GM21529 (cell line): ENCODE results near the gene IGF1R.

Experiments
- ATAC-seq: cut with Tn5 transposase; IDR thresholded peaks from one replicate; pipeline ENCODE4 v1.9.1; 2021; ENCODE audit not compliant: unreplicated experiment

IGF1R gene

DNA sequence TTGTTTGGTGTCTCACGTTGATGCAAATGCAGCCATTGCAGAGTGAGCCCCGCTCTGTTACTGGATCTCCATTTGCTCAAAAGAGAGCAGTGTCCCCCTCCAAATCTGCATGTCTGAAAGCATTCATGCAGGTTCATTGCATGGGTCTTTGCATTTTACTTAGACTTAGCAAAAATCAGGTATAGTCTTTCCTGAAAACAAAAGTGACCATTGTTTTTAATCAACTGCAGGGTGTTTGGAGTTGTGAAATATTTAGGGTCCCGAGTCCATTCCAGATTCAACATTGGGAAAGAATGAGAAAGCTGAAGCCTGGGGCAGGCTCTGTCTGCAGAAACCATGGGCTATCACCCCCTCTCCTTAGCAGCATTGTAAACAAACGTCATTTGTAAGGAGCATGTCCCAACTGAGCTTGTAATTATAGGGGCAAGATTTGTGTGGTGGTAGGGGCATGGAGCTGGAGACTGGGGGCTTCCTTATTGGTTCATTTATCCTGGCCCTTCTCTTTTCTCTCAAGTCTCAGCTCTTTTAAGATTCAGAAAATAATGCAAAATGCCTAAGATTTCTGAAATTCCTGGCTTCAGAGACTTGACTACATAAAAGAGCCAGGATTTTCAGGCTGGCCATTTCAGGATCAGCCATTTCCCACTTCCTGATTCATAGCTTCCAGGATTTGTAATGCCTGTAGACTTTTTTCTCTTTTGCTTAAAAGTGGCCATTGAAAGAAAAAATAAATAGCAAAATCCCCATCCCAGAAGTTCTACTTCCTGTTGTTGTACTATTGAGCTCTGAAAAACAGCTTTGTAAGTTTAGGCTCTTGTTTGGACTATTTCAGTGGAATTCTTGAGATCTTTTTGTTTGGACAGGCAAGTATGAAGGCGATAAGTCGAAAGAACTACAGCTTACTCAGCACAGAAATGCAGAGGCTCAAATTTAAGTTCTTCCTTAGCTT lies 23.0 kb downstream of the IGF1R start:
- no peak for ATAC-seq

DNA sequence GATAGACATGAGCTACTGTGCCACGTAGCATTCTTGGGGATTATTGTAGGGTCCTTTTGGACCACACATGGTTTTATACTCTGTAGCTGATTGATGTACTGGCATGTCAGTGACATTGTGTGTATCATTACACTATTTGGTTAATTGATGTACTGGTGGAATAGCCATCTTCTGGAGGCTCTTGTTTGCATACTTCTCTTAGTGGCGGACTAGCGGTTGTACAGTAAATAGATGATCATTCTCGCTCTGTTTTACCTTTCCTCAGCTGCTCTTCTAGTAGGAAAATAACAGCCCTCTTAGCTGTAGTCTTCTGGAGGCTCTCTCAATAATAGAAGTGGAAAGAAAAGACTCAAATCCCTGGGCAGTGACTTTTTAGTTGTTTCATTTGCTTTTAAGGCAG lies 24.8 kb downstream of the IGF1R start:
- ATAC-seq, result no peak

DNA sequence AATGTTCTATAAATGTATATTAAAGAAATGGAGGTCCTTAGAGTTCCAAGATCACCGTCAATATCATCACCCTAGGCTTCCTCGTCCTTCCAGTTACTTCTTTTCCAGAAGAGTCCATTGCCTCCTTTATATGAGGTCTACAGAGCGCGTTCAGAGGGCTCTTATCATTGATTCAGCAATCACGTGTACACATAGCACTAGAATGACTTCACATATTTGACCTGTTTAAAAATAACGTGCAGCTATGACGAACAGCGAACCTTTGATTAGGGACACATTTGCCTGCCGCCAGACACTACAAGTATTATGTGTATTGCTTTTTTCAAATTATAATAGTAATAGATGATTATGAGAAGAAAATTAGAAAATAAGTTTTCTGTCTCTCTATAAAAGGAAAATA lies 26.0 kb downstream of the IGF1R start:
- ATAC-seq, result no peak

DNA sequence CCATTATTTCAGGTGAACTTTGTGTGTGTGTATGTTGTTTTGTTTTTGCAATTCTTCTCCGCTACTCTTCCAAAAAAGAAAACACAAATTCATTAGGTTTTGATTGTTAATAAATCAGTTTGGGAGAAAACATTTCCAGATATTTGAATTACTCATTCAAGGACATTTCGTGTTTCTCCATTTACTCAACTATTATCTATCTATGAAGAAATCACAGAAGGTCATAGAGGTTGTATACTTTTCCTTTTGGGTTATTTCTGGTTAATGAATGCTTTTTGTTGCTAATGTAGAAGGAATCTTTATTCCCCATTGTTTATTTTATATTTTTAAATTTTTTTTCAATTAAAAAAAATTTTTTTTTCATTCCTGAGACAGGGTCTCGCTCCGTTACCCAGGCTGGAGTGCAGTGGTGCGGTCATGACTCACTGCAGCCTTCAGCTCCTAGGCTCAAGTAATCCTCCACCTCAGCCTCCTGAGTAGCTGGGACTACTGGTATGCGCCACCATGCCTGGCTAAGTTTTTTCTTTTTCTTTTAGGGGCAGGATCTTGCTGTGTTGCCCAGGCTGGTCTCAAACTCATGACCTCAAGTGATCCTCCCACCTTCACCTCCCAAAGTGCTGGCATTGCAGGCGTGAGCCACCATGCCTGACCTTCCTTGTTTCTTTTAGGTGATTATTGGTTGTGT lies 28.4 kb downstream of the IGF1R start:
- no peak for ATAC-seq

DNA sequence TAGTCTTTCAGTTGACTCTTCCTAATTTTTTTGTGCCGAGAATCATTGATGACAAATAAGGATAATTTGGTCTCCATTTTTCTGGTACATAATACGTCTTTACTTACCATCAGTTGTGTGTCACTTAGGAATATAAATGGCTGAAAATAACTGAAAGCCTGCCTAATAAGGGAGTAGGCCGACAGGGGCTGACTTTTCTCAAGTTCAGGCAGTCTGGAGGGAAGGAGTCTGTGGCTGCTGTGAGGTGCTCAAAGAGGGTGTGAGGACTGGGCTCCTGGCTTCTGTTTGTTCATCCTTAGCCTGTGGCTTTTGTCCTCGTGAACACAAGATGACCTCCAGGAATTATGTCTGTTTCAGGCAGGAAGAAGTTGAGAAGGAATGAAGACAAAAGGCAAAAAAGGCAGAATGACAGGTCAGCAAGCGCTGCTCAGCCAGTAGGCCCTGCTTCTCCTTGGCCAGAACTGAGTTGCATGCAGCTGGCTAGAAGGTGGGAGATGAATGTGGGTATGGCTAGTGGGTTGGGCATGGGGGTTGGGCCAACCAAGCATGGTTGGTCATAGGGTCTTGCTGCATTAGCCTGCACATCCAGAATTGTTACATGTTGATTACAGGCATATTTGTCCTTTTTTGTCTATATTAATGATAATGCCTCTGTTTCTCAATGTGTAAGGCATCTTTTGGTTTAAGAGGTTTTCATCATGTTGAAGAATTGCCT lies 29.2 kb downstream of the IGF1R start:
- ATAC-seq, result no peak

DNA sequence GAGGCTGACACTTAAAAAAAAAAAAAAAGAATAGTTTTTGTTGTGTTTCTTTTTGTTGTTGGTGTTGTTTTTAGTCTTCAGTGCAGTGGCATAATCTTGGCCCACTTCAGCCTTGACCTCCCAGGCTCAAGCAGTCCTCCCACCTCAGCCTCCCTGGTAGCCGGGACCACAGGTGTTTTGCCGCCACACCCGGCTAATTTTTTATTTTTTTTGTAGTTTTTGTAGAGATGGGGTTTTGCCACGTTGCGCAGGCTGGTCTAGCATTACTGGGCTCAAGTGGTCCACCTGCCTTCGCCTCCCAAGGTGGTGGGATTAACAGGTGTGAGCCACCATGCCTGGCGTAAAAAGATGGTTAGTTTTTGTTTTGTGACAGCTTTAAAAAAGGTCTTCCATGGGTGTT lies 30.1 kb downstream of the IGF1R start:
- ATAC-seq, result no peak

DNA sequence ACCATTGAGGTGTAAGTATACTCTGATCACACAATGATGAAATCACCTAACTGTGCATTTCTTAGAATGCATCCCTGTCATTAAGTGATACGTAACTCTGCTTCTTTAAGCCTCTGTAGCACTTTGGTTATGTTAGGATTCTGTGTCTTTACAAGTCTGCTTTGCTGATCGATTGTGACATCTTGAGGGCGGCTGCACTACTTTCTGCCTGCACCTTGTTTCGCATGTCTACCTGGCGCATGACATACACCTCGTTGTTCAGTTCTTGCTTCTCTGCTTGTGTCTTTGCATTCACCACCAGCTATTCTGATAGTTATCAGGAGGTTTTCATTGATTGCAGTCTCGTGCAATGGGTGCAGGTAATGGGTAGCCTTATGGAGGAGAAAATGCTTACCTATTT lies 32.7 kb downstream of the IGF1R start:
- ATAC-seq, result no peak

DNA sequence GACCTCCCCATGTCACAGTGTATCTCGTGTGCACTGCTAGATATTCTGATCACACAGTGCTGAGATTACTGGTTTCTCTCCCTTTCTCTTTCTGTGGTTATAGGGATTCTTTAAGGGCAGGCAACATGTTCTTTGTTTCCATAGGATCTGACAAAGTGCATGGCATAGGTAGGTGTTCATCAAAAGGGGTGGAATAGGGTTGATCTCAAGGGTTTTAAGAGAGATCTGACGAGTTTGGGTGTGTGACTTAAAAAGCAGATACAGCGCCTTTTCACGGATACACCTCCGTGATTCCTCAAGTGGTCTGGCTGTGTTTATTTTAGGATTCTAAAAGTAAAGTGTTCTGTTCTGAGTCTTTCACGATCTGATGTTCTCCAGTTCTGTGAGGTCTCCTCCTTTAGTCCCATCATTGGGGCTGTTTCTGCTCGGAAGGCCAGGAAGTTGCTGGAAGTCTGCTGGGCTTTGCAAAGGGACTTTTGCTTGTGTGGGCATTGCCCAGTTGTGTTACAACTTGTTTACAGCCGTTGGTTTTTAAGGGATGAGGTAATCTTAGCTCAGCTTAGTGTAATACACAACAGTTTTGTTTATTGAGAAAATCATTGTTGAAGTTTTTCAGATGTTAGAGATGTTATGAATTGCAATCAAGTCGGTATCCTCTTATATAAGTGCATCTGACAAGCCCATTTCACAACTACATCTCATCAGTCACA lies 34.8 kb downstream of the IGF1R start:
- ATAC-seq, result no peak

DNA sequence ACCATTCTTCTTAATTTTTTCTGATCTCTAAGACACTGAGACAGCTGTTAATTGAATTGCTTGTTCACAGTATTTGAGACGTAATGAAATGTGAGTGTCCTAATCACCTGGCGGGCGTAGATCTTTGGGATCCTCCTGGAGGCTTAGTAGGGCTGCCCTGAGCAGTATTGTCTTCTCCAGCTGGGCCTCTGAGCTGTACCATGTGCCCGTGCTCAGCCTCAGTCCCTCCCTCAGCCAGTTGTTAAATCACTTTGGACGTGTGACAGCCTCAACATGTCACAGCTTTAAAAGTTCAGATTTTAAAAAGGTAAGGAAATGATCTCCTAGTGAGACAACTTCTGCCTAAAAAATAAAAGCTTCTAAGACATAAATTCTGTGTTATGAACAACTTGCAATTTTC lies 35.5 kb downstream of the IGF1R start:
- no peak for ATAC-seq

DNA sequence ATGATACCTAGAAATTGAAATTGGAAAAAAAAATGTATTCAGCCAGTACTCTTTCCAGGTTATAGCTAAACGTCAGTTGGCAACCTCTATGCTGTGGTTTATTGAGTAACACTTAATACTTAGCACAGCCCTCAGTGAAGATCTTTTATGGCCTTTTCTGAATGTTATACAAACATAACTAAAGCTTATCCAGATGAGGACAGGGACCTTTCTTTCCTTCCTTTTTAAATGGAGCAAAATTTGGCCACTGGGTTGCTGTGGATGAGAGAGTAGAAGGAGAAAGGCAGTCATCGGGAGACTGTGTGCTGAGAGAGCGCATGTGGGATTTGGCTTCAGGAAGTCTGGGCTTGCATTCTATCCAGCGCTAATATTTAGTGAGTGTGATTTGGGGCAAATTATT lies 36.1 kb downstream of the IGF1R start:
- ATAC-seq, result no peak

DNA sequence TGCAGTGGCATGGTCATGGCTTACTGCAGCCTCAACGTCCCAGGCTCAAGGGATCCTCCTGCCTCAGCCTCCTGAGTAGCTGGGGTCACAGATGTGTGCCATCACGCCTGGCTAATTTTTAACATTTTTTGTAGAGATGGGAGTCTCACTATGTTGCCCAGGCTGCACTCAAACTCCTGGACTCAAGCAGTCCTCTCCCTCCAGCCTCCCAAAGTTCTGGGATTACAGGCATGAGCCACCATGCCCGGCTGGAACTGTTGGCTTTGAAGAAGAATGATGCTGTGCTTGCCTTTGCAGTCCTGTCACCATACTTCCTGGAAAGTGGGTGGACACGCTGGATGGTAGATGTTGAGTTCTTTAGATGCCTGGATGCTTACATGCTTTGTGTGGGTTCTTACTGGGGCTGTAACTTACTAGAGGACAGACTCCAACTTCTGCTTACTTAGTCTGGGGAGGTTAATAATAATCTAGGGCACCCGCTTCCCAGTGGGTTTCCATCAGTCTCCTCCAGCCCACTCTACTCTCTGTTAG lies 36.7 kb downstream of the IGF1R start:
- ATAC-seq, result no peak

DNA sequence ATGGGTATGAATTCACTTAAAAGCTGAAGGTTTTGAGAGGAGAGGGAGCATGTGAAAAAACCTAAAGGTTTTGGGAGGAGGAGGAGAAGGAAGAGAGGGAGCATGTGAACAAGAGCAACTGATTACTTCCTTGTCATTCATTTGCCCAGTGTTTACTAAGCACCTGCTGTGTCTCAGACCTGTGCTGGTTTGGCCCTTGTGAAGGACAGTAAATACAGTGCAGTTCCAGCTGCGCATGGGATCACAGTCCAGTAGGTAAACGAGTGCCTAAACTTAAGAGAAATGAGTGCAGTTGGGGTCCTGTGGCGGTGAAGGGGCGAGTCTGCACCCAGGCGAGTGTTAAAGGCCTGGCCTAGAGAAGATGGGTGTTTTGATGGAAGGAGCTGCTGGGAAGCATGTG lies 38.6 kb downstream of the IGF1R start:
- no peak for ATAC-seq

DNA sequence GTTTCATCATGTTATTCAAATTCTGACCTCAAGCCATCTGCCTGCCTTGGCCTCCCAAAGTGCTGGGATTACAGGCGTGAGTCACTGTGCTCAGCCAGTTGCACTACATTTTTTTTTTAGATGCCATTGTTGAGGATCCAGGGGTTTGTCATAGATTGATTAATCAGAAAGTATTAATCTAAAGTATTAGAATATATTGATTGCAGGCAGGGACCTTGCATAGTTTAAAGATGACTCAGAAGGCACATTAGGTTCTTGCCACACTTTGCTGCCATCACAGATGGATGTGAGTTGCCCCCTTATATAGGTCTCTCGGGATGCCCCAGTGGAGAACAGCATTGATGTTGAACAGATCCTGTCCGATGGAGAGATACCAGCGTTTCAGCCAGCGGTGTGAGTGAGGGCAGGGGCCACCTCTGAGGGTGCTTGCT lies 41.1 kb downstream of the IGF1R start:
- no peak for ATAC-seq

DNA sequence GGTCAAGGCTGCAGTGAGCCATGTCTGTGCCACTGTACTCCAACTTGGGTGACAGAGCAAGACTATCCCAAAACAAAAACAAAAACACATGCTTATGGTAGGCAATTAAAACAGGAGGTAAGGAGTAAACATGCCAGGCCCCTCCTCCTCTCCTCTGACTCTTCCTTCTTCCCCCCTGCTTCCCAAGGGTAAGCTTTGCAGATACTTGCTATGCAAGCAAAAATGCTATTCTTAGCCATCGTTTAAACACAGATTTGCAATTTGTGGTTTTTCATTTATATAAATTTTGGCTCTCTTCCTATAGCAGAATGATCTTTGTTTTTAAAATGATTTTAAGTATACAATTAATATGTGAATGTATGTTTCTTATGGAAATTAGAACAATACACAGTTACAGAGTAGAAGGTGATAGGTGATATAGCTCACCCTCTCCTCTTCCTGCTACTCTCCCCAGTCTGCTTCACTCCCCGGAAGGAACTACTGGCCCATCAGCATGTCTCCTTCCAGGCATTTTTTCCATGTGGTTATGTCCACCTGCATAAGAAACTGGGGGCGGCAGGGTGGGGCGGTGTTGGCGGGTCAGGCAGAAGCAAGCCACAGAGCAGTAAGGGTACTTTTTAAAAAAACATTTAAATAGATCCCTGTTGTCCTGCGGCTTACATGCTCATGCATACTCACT lies 42.1 kb downstream of the IGF1R start:
- ATAC-seq, result no peak

DNA sequence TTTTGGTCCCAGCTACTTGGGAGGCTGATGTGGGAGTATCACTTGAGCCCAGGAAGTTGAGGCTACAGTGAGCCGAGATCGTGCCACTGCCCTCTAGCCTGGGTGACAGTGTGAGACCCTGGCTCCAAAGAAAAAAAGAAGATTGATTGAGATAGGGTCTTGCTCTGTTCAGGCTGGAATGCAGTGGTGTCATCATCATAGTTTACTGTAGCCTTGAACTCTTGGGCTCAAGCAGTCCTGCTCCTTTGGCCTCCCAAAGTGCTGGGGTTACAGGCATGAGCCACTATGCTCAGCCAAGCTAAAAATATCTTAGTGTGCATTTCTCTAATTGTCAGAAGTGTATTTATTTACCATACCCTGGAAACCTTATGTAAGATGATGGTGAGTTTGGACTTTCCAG lies 43.9 kb downstream of the IGF1R start:
- no peak for ATAC-seq

DNA sequence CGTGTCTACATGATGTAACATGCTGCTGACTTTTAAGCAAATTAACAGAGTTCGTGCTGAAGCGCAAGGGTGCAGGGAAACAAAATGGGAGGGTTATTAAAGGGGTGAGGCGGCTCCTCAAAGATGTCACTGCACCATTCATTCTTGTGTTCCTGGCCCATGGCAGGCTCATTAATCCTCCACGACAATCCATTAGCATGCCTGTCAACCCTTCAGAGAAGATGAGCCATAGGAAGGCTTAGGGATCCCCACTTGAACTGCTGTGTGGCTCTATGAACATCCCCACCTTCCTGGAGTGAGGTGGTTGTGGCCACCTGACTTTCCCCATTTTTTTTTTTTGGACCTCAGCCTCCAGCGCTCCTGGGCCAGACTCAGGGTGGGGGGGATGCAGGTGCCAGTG lies 45.8 kb downstream of the IGF1R start:
- ATAC-seq, result no peak

DNA sequence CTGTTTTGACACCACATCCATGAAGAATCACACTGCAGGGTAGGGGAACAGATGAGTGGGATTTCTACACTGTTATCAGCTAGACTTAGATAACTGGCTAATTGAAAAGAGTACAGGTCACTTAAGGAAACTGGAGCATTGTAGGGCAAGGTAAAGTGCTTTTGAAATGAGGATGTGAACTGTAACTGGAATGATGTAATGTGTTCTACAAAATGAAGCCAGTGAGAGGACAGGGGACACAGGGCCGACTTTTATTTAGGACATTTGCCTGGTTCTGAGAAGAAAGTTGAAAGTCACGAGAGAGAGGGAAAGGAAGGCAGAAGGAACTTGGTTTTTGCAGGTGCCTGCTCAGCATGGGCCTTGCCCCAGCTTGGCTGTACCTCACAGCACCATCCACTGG lies 50.5 kb downstream of the IGF1R start:
- ATAC-seq, result no peak

DNA sequence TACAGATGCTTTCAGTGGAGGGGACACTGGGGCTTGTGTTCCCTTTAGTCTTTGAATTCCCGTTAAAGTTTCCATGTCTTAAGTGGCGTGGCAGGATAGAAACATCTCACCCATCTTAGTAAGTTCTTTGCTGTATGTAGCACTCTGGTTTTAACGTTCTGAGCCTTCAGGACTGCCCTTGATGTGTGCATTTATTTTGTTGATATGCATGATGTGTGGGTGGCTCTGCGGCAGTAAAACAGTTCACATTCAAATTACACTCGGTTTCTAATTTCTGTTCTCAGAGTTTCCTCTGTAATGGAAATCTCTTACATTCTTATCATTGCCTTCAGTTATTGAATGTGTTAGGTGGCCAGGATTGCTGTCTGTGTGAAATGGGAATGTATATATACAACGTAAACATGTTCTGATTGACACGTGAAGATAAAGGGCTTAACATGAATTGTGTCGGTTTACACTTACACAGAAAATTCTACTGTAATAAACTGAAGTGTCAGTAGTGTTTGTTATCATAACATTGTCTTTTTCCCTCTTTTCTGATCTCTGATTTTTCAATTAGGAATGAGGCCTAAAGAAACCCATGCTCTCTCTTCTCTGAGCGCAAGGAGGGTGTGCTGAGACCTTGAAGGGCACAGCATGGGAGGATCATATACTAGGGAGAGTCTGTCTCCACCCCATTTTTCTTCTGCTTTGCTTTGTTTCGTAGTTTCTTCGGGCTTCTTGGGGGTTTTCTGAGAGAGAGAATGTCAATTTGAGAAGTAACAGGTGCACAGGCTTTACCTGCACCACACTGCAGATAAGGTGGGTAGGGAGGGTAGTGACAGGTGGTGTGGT lies 51.5 kb downstream of the IGF1R start:
- ATAC-seq, result no peak

DNA sequence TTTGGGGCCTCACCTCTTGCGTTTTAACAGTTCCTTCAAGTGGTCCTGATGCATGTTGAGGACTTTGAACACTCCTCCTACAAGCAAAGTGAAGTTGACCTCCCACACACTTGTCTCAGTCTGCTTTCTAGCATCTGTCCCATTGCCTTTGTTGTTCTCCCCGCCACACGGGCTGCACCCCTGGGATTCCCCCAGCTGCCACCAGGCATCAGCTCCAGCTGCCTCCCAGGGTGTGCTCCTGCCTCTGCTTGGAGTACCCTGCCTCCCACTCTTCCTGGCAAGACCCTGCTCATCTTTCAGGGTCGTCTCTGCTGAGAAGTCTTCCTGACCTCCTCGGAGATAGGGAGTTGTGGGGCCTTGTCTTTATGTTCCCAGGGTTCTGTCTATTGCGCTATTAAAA lies 52.2 kb downstream of the IGF1R start:
- no peak for ATAC-seq
